ENCODE measurements around the gene METTL21C.

The METTL21C gene

GRCh38 chr13:102694937-102695336 is at the start of gene METTL21C:
TSS of gene METTL21C (minus strand) at chr13:102695044. CDS start at chr13:102694498, 546 bp downstream.
- no peak for DNase-seq

DNA sequence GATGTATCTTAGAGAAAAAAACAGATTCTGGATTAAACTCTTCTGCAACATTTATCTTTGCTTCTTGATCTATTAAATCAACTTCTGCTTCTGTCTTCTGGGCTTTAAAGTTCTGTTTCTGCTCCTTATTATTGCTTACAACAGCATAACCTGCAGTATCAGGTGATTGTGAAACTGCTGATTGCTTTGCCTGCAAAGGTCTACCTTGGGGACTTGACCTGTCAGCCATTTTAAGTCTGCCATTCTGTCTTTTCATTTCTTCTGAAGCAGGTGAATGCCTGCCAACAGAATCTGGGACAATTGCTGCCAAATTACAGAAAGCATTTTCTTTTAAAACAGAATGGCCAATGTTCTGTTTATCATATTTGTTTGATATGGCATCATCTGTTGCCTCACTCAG is 47.7 kb upstream of the METTL21C start:
- DNase-seq = no peak

- no peak for DNase-seq
These were observed 47.3 kb upstream of the METTL21C start for GRCh38 chr13:102742101-102742500.

GRCh38 chr13:102729560-102730270 is 34.9 kb upstream of the METTL21C start:
- no peak for DNase-seq

DNA sequence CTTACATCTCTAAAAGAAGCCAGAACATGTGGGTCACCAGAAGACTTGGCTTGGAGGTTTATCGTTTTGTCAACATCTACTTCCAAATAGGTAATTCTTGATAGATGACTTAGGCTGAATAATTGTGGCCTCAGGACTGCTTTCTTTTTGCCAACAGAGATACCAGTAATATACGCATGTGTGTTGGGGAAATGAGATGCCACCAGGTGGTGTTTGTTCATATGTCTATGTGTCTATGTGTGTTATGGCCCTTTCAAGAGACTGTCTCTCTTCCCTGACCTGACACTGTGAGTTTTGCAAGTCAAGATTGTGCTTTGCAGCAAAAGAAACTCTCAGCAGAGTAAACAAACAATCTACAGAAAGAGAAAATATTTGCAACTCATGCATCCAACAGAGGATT is 31.6 kb upstream of the METTL21C start:
- DNase-seq = no peak

DNA sequence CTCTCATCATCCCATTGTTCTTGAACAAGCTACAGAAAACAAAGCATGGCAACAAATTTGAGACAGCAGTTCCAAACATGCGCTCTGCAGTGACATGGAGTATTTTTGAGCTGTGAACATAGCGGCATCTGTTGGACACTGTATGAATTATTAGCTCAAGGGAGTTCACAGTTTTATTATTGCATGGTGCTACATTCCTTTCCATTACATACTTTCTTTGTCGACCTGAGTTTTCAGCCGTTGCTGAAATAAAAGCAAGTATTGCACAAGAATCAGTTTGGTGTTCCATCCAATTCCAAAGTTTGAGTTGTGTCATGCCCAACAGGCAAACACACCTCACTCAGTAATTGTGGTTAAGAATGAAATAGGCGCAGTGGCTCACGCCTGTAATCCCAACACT is 30.1 kb upstream of the METTL21C start:
- no peak for DNase-seq

DNA sequence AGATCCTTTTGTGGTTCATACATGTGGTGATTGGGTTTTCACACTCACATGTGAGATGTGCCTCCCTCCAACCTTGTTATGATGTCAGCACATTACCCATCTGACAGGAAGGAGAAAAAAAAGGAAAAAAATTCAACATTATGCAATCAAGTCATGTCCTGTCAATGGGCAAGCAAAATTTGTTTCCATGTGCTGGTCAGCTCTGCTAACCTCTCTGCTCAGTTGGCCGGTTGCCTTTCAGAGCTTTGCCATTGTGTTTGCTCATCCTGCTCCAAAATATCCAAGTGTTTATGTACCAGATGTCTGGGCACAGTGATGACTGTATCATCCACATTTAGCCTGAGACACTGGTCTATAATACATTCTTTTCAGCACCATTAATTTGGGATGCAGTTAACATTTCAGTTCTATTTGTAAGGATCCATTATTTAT is 27.0 kb upstream of the METTL21C start:
- no peak for DNase-seq

DNA sequence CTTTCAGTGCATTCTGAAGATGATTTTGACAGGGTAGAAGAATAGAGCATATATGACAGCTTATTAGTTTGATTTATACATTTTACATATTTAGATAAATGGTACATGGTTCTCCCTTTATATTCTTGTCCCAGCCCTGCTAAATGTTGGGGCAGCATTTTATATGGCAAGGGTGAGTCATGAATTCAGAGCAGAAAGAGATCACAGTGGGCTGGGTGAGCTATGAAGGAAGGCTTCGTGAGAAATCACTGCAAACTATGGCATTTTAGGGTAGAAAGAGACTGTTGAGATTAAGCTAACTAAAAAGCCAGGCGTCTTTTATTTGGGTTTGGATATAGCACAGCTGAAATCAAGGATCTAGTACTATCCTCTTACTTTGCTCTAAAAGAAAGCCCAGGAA is 23.9 kb upstream of the METTL21C start:
- no peak for DNase-seq

DNA sequence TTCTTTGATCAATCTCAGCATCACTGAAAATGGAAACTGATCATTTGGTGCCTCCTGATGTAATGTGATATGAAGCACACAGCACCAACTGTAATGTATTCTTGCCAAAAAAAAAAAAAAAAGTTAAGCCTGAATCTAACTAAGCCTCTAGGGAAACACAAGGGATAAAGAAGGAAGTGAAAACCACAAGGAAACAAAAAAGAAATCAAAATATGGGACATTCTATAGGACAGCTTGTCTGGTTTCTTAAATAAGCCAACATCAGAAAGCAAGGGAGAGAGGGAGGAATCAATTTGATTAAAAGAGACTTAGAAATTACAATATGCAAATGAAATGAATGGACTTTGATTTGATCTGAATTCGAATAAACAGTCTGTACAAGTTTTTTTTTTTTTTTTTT is 20.6 kb upstream of the METTL21C start:
- no peak for DNase-seq

GRCh38 chr13:102710261-102710679 is 15.4 kb upstream of the METTL21C start:
- DNase-seq = no peak

- DNase-seq = no peak
These were observed 14.7 kb upstream of the METTL21C start for GRCh38 chr13:102709536-102709935.

- no peak for DNase-seq
These were observed 14.1 kb upstream of the METTL21C start for GRCh38 chr13:102708991-102709390.

DNA sequence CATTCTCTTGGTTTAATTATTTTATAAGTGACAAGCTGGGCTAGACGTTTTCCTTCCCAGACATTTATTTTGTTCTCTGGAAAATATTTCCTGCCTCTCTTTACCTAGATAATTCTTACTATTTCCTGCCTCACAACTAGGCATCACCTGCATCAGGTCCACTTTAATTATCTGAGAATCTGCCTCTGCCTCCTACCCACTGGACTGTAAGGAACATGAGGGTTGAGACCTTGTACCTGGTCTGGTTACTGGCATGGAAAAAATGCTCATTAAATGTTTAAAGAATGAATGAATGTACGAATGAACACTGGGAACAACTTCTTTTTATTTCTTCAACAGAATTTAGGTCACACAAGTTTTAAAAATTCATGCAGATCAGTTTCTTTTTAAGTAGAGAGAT is 13.4 kb upstream of the METTL21C start:
- DNase-seq = no peak

- DNase-seq = no peak
These were observed 12.6 kb upstream of the METTL21C start for GRCh38 chr13:102707467-102707866.

GRCh38 chr13:102704238-102705058 is 9.6 kb upstream of the METTL21C start:
- DNase-seq = no peak

- no peak for DNase-seq
These were observed 8.8 kb upstream of the METTL21C start for GRCh38 chr13:102703726-102704035.

DNA sequence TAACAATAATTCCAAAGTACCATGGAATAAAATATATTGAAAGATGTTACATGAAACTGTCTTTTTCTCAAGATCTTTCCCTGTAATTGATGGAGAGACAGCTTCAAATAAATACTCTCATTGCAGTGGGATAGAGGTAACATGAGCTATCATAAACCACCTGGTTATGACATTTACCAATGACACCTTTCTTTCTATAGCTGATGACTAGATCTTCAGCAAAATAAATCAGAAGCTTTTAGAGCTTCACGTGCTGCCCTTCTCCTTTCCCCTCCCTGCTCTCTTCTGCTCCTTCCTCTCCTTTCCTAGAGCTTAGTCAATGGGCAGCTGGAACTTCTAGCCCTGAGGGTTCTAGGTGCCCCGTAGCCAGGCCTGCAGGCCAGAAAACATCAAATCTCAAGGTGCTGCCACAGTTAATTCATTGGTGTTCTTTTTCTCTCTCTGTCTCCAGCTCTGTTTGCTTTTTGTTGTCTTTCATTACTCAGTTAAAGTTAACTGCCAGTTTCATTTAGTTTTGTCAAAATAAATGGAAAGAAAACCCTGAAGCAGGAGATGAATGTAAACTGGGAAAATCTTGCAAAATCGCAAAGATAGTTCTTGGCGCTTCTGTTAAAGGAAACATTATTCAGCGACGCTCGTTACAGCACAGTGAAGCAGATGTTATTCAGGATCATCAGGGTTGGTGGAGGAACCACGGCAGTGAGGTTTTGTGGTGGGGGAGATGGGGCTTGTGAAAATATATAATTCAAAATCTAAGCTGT is 8.3 kb upstream of the METTL21C start:
- no peak for DNase-seq

- no peak for DNase-seq
These were observed 6.5 kb upstream of the METTL21C start for GRCh38 chr13:102701331-102701730.

- DNase-seq = no peak
These were observed 5.5 kb upstream of the METTL21C start for GRCh38 chr13:102700088-102701031.

DNA sequence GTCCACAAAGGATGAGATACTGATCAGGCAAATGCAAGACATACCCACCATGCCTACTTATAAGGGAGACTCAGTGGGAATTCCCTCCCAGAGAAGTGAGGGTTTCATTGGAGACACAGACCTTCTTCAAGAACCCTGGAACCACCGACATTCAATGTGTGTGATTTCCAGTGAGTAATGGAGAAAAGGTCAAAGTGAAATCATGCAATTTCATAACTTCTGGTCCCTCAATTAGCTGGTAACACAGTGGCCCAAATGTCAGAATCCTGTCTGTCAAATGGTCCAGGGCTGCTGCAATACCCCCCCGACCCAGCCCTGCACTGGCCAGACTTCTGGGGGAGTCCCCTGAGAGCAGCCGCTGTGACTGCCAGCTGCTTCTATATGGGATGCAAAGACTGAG is 4.7 kb upstream of the METTL21C start:
- DNase-seq = no peak

- no peak for DNase-seq
These were observed 3.8 kb upstream of the METTL21C start for GRCh38 chr13:102698649-102698980.

DNA sequence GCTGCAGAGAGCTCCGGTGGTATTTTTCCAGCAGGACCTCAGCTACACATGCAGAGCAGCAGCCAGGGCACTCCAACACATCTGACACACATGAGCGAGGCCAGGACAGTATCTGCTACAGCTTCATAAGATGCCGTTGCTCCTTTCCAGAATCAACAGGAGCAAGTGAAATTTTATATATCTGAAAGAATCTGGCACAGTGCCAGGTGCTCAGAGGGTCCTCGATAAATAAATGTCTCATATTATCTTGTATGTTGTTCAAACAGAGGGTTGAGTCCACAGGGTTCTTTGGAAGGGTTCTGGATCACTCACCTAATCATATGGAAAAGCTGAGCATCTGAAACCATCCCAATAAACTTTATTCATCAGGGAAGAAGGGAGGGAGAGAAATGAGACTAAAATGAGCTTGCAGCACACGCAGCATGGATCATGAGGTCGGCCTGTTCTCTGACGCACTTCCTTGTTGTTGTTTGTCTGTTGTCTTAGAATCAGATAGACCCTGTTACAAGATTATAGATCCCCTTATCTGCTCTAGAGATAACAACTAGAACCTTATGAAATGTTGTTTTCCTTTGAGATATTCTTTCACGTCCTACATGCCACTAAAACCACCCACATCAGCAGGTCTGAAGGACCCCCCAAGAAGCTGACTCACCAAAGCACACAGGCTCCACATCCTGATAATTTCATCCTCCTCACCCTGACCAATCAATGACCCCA is 3.2 kb upstream of the METTL21C start:
- DNase-seq = no peak

All from activated CD4-positive, CD25-positive, alpha-beta regulatory T cell (primary cell).